ENCODE results near the gene IPPK. TPM values are rescaled to one million over a fixed set of nuclear protein-coding genes. Genes with fewer than 3 reads are reported as not detected.
A peak's percentile ranks its signal among the peaks of the same experiment; 100 is the strongest.

The IPPK gene
- polyA plus RNA-seq, 4 donors, result 3.0 to 6.8 (median 4.7) TPM

DNA sequence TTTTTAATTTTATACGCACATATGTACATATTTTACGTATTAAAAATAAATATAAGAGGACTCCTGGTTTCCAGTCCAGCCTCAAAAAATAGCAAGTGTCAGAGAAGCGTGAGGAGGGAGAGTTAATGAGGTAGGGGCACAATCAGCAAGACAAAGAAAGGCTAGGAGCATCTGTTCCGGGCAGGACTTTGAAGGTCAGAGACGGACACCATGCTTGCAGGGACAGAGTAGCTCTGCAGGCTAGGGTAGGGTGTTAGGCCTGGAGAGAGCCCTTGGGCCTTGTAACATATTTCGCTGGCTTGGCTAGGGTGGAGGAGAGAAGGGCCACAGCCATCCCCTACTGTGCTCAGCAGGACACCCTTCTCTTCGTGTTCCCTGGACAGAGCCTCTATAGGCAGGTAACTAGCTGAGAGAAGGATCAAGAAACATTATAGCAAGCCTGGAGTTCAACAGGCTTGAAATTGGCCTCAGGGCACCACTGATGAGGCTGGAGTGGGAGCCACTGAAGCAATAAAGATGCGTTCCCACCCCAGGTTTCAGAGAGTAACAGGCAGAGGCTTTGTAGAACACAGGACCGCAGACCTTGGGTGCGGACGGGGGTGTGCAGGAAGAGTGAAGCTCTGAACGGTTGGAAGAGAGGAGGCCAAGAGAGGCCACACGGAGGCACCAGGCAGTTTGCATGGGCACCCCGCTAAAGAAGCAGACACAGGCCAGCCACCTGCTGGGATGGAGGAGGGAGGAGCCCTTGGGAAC is 9.7 kb upstream of the IPPK start:
- WGBS, 3 donors, result 78 to 87% (median 86%) methylated on average over 14 of the region's 14 CpGs
- Histone ChIP-seq H3K4me1 (ENCODE audit: control insufficient read depth in 3 of 3, insufficient read depth in 2 of 3, low read depth in 1 of 3, low read length in 2 of 3) (no peaks in the 10 kb centered on the region), H3K27ac (ENCODE audit: low read depth in 1 of 3, low read length in 2 of 3) (no peak overlapping the region), H3K27me3 (ENCODE audit: control insufficient read depth in 3 of 3, insufficient read depth in 3 of 3, low read length in 3 of 3) (peaks cover 0 to 4% (median 0%) of the 10 kb centered on the region in 3 donors), H3K4me3 (ENCODE audit: low read depth in 1 of 3, low read length in 3 of 3) (no peak overlapping the region), H3K9me3 (ENCODE audit: control insufficient read depth in 2 of 2, insufficient read depth in 1 of 2, low read depth in 1 of 2, low read length in 1 of 2) (no peaks in the 10 kb centered on the region), H3K36me3 (ENCODE audit: control insufficient read depth in 3 of 3, insufficient read depth in 2 of 3, low read depth in 1 of 3, low read length in 3 of 3) (no peaks in the 10 kb centered on the region)
- no peak for DNase-seq
- FAIRE-seq, result no peak

DNA sequence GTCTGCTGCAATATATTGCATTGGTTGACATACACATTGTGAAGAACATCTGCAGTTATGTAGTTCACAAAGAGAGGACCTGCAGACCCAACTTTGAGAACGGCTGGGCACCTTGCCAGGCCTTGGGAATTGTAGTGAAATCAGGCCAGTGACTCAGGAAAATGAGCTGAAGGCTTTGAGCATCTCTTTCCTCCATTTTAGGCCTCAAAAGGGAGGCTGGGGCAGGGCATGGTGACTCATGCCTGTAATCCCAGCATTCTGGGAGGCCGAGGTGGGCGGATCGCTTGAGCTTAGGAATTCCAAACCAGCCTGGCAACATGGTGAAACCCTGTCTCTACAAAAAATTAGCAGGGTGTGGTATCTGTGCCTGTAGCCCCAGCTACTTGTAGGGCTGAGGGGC is 1.4 kb upstream of the IPPK start:
- FAIRE-seq (no peak), DNase-seq (no peak)
- Histone ChIP-seq H3K4me3 (ENCODE audit: low read depth in 1 of 3, low read length in 3 of 3) (peak overlapping the region in 1 of 3 donors; percentile 80), H3K27ac (ENCODE audit: low read depth in 1 of 3, low read length in 2 of 3) (peak overlapping the region in 1 of 3 donors; percentile 25), H3K9me3 (ENCODE audit: control insufficient read depth in 2 of 2, insufficient read depth in 1 of 2, low read depth in 1 of 2, low read length in 1 of 2) (no peaks in the 10 kb centered on the region), H3K4me1 (ENCODE audit: control insufficient read depth in 3 of 3, insufficient read depth in 2 of 3, low read depth in 1 of 3, low read length in 2 of 3) (peaks cover 0 to 6% (median 3%) of the 10 kb centered on the region in 3 donors), H3K27me3 (ENCODE audit: control insufficient read depth in 3 of 3, insufficient read depth in 3 of 3, low read length in 3 of 3) (no peaks in the 10 kb centered on the region), H3K36me3 (ENCODE audit: control insufficient read depth in 3 of 3, insufficient read depth in 2 of 3, low read depth in 1 of 3, low read length in 3 of 3) (peaks cover 0 to 10% (median 0%) of the 10 kb centered on the region in 3 donors)
- 76 to 92% (median 82%) methylated on average over 4 of the region's 4 CpGs for WGBS, 3 donors

DNA sequence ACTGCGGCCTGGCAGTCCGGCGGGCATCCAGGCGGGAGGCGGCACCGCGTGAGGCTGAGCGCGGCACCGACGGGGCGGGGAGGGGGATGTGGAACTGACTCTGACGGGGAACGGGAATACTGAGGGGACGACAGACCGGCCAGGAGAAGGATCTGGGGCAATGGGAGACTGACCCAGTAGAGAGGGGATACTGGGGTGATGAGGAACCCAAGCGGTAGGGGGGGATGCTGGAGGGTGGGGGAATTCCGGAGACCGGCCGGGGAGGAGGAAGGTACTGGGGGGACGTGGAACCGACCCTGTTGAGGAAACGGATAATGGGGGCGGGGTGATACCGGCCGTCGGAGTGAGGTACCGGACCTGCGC is 423 bp downstream of the IPPK start:
- peak; percentile 29 to 60 for DNase-seq
- FAIRE-seq, result no peak
- Histone ChIP-seq H3K36me3 (ENCODE audit: control insufficient read depth in 3 of 3, insufficient read depth in 2 of 3, low read depth in 1 of 3, low read length in 3 of 3) (peaks cover 0 to 18% (median 0%) of the 10 kb centered on the region in 3 donors), H3K27me3 (ENCODE audit: control insufficient read depth in 3 of 3, insufficient read depth in 3 of 3, low read length in 3 of 3) (no peaks in the 10 kb centered on the region), H3K9me3 (ENCODE audit: control insufficient read depth in 2 of 2, insufficient read depth in 1 of 2, low read depth in 1 of 2, low read length in 1 of 2) (no peaks in the 10 kb centered on the region), H3K4me1 (ENCODE audit: control insufficient read depth in 3 of 3, insufficient read depth in 2 of 3, low read depth in 1 of 3, low read length in 2 of 3) (peaks cover 0 to 6% (median 3%) of the 10 kb centered on the region in 3 donors), H3K4me3 (ENCODE audit: low read depth in 1 of 3, low read length in 3 of 3) (peak overlapping the region; percentile 73 to 87 (median 80)), H3K27ac (ENCODE audit: low read depth in 1 of 3, low read length in 2 of 3) (peak overlapping the region; percentile 34 to 81 (median 66))
- 0 to 1% (median 1%) methylated on average over 22 to 29 of the region's 29 CpGs for WGBS, 3 donors

DNA sequence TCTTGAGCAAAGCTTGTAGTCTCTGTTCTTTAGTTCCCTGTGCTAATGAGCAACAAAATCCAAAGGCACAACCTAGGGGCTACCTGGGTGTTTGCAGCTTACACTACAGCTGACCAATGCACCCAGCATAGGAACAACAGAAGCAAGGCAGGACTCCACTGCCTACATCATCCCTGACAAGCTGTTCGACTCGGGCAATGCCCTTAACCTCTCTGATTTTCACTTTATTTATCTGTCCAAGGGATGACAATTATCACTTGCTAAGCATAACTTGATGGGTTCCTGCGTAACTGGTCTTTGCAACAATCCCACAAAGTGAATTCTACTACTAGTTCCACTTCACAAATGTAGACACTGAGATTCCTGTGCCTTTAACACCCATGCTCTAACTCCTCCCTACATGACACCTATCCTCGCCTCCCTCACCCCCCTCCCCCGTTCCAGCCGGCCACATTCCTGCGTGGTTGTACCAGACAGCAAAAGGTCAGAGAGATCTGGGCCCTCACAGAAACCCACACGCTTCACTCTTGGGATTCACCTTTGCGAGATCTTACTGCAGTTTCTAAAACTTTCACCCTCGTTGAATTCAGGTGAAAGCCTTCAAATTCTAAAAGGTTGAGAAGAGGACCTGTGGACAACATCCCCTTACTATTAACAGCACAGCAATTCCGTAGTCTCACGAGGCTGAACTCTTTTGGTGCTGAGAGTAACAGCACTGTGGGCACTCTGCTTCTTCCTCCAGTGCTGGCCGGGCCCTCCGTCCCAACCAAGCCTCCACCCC is 995 bp downstream of the IPPK start:
- Histone ChIP-seq H3K36me3 (ENCODE audit: control insufficient read depth in 3 of 3, insufficient read depth in 2 of 3, low read depth in 1 of 3, low read length in 3 of 3) (peaks cover 0 to 24% (median 0%) of the 10 kb centered on the region in 3 donors), H3K4me1 (ENCODE audit: control insufficient read depth in 3 of 3, insufficient read depth in 2 of 3, low read depth in 1 of 3, low read length in 2 of 3) (peaks cover 0 to 6% (median 3%) of the 10 kb centered on the region in 3 donors), H3K9me3 (ENCODE audit: control insufficient read depth in 2 of 2, insufficient read depth in 1 of 2, low read depth in 1 of 2, low read length in 1 of 2) (no peaks in the 10 kb centered on the region), H3K27ac (ENCODE audit: low read depth in 1 of 3, low read length in 2 of 3) (peak overlapping the region in 2 of 3 donors; percentile 66 to 81), H3K27me3 (ENCODE audit: control insufficient read depth in 3 of 3, insufficient read depth in 3 of 3, low read length in 3 of 3) (no peaks in the 10 kb centered on the region), H3K4me3 (ENCODE audit: low read depth in 1 of 3, low read length in 3 of 3) (peak overlapping the region; percentile 73 to 87 (median 80))
- FAIRE-seq (no peak), DNase-seq (peak; percentile 56 to 67)
- 16 to 19% (median 18%) methylated on average over 14 of the region's 14 CpGs for WGBS, 3 donors

DNA sequence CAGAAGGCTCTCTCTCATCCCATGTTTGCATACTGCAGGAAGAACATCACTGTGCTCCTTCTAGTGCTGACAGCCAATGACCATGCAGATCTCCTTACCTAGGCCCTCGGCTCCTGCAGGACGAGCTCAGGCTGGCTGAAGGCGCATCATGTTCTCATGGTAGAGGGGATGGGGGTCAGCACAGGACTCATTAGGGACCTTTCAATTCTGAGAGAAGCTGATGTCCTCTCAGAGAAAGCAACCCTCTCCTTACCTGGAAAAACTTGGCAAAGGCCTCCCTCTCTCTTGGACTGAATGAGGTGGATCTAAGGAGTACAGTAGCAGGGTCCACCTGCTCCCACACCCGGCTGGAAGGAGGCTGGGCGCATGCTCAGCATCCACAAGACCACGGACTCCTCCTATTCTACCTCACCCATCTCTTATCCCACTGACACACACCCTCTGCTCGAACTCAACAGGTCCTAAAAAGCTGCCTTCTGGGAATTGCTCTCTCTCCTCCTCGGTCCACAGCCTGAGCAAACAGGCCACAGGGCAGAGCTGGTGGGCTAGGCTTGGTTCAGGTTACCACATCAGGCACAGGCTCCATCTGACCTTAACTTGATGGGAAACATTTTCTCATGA is 2.9 kb downstream of the IPPK start:
- H3K4me3 ChIP-seq (ENCODE audit: low read depth in 1 of 3, low read length in 3 of 3), result no peak overlapping the region
- peaks cover 0 to 6% (median 3%) of the 10 kb centered on the region in 3 donors for H3K4me1 ChIP-seq (ENCODE audit: control insufficient read depth in 3 of 3, insufficient read depth in 2 of 3, low read depth in 1 of 3, low read length in 2 of 3)
- H3K36me3 ChIP-seq (ENCODE audit: control insufficient read depth in 3 of 3, insufficient read depth in 2 of 3, low read depth in 1 of 3, low read length in 3 of 3), result peaks cover 0 to 29% (median 0%) of the 10 kb centered on the region in 3 donors
- H3K27ac ChIP-seq (ENCODE audit: low read depth in 1 of 3, low read length in 2 of 3), result no peak overlapping the region
- 81 to 95% (median 92%) methylated on average over 8 of the region's 8 CpGs for WGBS, 3 donors
- FAIRE-seq, result no peak
- no peak for DNase-seq
- H3K9me3 ChIP-seq (ENCODE audit: control insufficient read depth in 2 of 2, insufficient read depth in 1 of 2, low read depth in 1 of 2, low read length in 1 of 2), result no peaks in the 10 kb centered on the region
- no peaks in the 10 kb centered on the region for H3K27me3 ChIP-seq (ENCODE audit: control insufficient read depth in 3 of 3, insufficient read depth in 3 of 3, low read length in 3 of 3)

DNA sequence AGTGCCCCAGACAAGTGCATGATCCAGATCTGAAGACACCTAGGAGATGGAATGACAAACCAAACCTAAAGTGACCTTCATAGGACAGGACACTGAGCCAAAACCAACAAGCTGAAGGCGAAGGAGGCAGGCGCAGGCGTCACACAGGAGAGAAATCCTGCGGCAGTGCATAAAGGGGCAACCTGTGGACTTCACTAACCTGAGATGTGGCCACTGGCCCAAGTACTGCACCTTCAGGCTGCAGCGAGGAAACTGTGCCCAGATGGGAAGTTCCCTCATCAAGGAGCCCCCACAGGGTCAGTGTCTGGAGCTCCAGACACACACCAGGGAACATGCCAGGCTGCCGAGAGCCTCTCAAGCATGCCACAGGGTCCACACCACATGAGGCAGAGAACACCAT is 3.7 kb downstream of the IPPK start:
- H3K4me3 ChIP-seq (ENCODE audit: low read depth in 1 of 3, low read length in 3 of 3), result no peak overlapping the region
- 92 to 94% (median 93%) methylated on average over 6 of the region's 6 CpGs for WGBS, 3 donors
- H3K9me3 ChIP-seq (ENCODE audit: control insufficient read depth in 2 of 2, insufficient read depth in 1 of 2, low read depth in 1 of 2, low read length in 1 of 2), result no peaks in the 10 kb centered on the region
- H3K4me1 ChIP-seq (ENCODE audit: control insufficient read depth in 3 of 3, insufficient read depth in 2 of 3, low read depth in 1 of 3, low read length in 2 of 3), result peaks cover 0 to 6% (median under 1%) of the 10 kb centered on the region in 3 donors
- H3K27ac ChIP-seq (ENCODE audit: low read depth in 1 of 3, low read length in 2 of 3), result no peak overlapping the region
- FAIRE-seq (no peak), DNase-seq (no peak)
- H3K36me3 ChIP-seq (ENCODE audit: control insufficient read depth in 3 of 3, insufficient read depth in 2 of 3, low read depth in 1 of 3, low read length in 3 of 3), result peaks cover 0 to 35% (median 0%) of the 10 kb centered on the region in 3 donors
- no peaks in the 10 kb centered on the region for H3K27me3 ChIP-seq (ENCODE audit: control insufficient read depth in 3 of 3, insufficient read depth in 3 of 3, low read length in 3 of 3)

DNA sequence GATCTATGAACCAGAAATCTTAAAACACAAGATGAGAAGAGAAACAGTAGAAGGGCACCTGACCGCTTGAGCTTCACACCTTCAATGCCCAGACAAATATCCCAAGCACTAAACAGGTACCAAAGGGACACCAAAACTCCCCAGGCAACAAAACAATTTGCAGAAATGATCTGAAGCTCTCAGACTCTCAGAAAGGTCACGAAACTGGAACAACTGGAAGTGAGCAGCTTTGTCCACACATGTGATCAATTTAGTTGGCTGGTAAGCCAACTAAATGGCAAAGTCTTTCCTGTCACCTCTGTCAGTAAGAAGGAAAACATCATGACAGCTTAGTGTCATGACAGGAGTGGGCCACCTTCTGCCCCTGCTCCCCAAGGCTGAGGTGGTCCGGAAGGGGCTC is 4.1 kb downstream of the IPPK start:
- no peak overlapping the region for H3K4me3 ChIP-seq (ENCODE audit: low read depth in 1 of 3, low read length in 3 of 3)
- no peak for DNase-seq
- peaks cover 0 to 39% (median 0%) of the 10 kb centered on the region in 3 donors for H3K36me3 ChIP-seq (ENCODE audit: control insufficient read depth in 3 of 3, insufficient read depth in 2 of 3, low read depth in 1 of 3, low read length in 3 of 3)
- no peak for FAIRE-seq
- no peaks in the 10 kb centered on the region for H3K27me3 ChIP-seq (ENCODE audit: control insufficient read depth in 3 of 3, insufficient read depth in 3 of 3, low read length in 3 of 3)
- no peaks in the 10 kb centered on the region for H3K9me3 ChIP-seq (ENCODE audit: control insufficient read depth in 2 of 2, insufficient read depth in 1 of 2, low read depth in 1 of 2, low read length in 1 of 2)
- 90 to 93% (median 92%) methylated on average over 3 of the region's 3 CpGs for WGBS, 3 donors
- peaks cover 0 to 6% (median 0%) of the 10 kb centered on the region in 3 donors for H3K4me1 ChIP-seq (ENCODE audit: control insufficient read depth in 3 of 3, insufficient read depth in 2 of 3, low read depth in 1 of 3, low read length in 2 of 3)
- H3K27ac ChIP-seq (ENCODE audit: low read depth in 1 of 3, low read length in 2 of 3), result no peak overlapping the region

Data from small intestine (tissue), 7 donors.